CD8-positive, alpha-beta memory T cell (primary cell): Measurements from ENCODE around the gene PALMD. TPM values are rescaled to one million over a fixed set of nuclear protein-coding genes. Genes with fewer than 3 reads are reported as not detected.

Source experiments
- CTCF ChIA-PET: fragments of 350-600 bp; sonication (Branson Sonifier 250); formaldehyde crosslinking; loops from one replicate; lab custom pipeline; 2021; ENCODE audit warnings: antibody characterized with exemption; lab: Charles Lee
- POLR2A ChIA-PET: fragments of 350-600 bp; sonication (Branson Sonifier 250); formaldehyde crosslinking; loops from one replicate; lab custom pipeline; 2021; ENCODE audit warnings: antibody characterized with exemption; lab: Charles Lee
- DNase-seq, 5 donors: peaks; one replicate each; pipeline versions ENCODE4 v3.0.0 to v3.0.0-alpha.2; 2020 to 2022; ENCODE audit warnings: mixed read lengths in 1 of 5
- H3K27ac ChIP-seq: one replicate; pipeline ENCODE4 v1.7.0; 2013; ENCODE audit warnings: low read depth, mild to moderate bottlenecking, low read length, moderate library complexity
- H3K27me3 ChIP-seq: 2 replicates; pipeline ENCODE4 v1.7.0; 2013; ENCODE audit warnings: low read length, mild to moderate bottlenecking; ENCODE audit not compliant: insufficient read depth, poor library complexity, severe bottlenecking
- H3K36me3 ChIP-seq: 2 replicates; pipeline ENCODE4 v1.7.0; 2013; ENCODE audit warnings: mild to moderate bottlenecking, low read length, moderate library complexity; ENCODE audit not compliant: insufficient read depth
- H3K4me1 ChIP-seq: 2 replicates; pipeline ENCODE4 v1.7.0; 2013; ENCODE audit warnings: mild to moderate bottlenecking, low read length, moderate library complexity; ENCODE audit not compliant: insufficient read depth
- H3K4me3 ChIP-seq: 2 replicates; pipeline ENCODE4 v1.7.0; 2013; ENCODE audit warnings: mild to moderate bottlenecking, low read length
- H3K9me3 ChIP-seq: 2 replicates; pipeline ENCODE4 v1.7.0; 2013; ENCODE audit warnings: mild to moderate bottlenecking, low read length
- H3K27ac Mint-ChIP-seq, 8 donors: one replicate each; pipeline ENCODE4 v1.8.0; 2020 to 2021; ENCODE audit warnings: mixed read lengths in 8 of 8, mild to moderate bottlenecking in 6 of 8, inconsistent platforms in 3 of 8, moderate library complexity in 3 of 8
- H3K27me3 Mint-ChIP-seq, 2 donors: one replicate each; pipeline ENCODE4 v1.8.0; 2020 to 2021; ENCODE audit warnings: mixed read lengths in 2 of 2, mild to moderate bottlenecking in 1 of 2, moderate library complexity in 1 of 2
- H3K36me3 Mint-ChIP-seq, 3 donors: one replicate each; pipeline ENCODE4 v1.8.0; 2020 to 2021; ENCODE audit warnings: mixed read lengths in 3 of 3, inconsistent platforms in 1 of 3, mild to moderate bottlenecking in 1 of 3
- H3K4me1 Mint-ChIP-seq, 3 donors: one replicate each; pipeline ENCODE4 v1.8.0; 2020 to 2021; ENCODE audit warnings: mixed read lengths in 3 of 3, inconsistent platforms in 1 of 3, mild to moderate bottlenecking in 1 of 3
- H3K4me3 Mint-ChIP-seq, 7 donors: one replicate each; pipeline ENCODE4 v1.8.0; 2020 to 2021; ENCODE audit warnings: mixed read lengths in 7 of 7, mild to moderate bottlenecking in 6 of 7, moderate library complexity in 4 of 7, inconsistent platforms in 2 of 7
- H3K9me3 Mint-ChIP-seq, 5 donors: one replicate each; pipeline ENCODE4 v1.8.0; 2020 to 2022; ENCODE audit warnings: mixed read lengths in 5 of 5, mild to moderate bottlenecking in 3 of 5, moderate library complexity in 2 of 5, inconsistent platforms in 1 of 5
- polyA plus RNA-seq: library from polyadenylated mRNA; unstranded; fragments of 300-500 nt; fragmentation: Illumina TruSeq; gene quantifications from one replicate; pipeline ENCODE4 v1.2.3, GENCODE V29; 2021
- total RNA-seq, 2 experiments: library from RNA; stranded (reverse); gene quantifications; one replicate each; pipeline ENCODE4 v1.2.3, GENCODE V29; 2021

PALMD gene
- total and polyA plus RNA-seq, 3 experiments from 2014 or later: not detected

DNA sequence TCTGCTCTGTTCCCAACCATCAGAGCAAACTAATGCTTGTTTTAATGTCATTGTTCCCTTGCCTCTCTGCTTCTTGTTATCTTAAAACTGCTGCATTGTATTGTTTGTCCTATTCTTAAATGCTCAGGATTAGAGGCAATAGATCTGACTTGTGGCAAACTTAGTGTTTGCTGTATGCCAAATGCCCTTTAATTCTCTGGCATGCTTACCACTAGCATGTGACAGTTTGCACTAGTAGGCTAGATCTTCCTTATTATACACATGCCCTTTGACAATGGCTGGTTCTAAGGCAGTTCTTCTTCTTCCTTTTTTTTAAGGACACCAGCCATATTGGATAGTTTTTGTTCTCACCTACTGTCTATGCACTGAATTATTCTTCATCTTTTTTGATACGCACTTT lies 30.1 kb downstream of the PALMD start:
- H3K27ac Mint-ChIP-seq: no peak overlapping the region
- no peaks in the 10 kb centered on the region for H3K36me3 Mint-ChIP-seq
- peaks cover 6 to 39% of the 10 kb centered on the region in 2 donors for H3K27me3 Mint-ChIP-seq
- no peaks in the 10 kb centered on the region for H3K4me1 Mint-ChIP-seq
- no peak for DNase-seq
- H3K36me3 ChIP-seq: no peaks in the 10 kb centered on the region
- no peak overlapping the region for H3K27ac ChIP-seq
- CTCF ChIA-PET: no interaction called here
- H3K9me3 ChIP-seq: no peaks in the 10 kb centered on the region
- H3K4me1 ChIP-seq: no peaks in the 10 kb centered on the region
- H3K27me3 ChIP-seq: no peaks in the 10 kb centered on the region
- H3K4me3 ChIP-seq: no peak overlapping the region
- no peaks in the 10 kb centered on the region for H3K9me3 Mint-ChIP-seq
- POLR2A ChIA-PET: no interaction called here
- no peak overlapping the region for H3K4me3 Mint-ChIP-seq

DNA sequence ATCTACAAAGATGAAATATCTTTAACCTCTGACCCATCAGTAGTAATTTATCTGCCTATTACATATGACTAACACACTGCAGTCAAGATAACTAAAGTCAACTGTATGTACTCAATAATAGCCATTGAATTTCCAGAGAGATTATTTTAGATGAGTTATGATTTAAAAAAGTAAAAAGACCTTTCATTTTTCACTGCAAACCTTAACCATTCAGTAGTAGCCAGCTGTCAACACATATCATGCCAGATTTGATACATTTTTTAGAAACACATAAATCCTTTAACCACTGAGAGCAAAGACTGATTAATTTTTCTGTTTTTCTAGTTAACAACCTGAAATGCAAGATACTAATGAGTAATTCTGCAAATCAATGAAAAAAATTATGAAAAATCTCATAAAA lies 31.0 kb downstream of the PALMD start:
- Mint-ChIP-seq H3K4me1 (no peaks in the 10 kb centered on the region), H3K9me3 (no peaks in the 10 kb centered on the region), H3K36me3 (no peaks in the 10 kb centered on the region), H3K27ac (no peak overlapping the region), H3K4me3 (no peak overlapping the region), H3K27me3 (peaks cover 6 to 34% of the 10 kb centered on the region in 2 donors)
- H3K27ac ChIP-seq: no peak overlapping the region
- DNase-seq: no peak
- H3K27me3 ChIP-seq: no peaks in the 10 kb centered on the region
- CTCF ChIA-PET: no interaction called here
- H3K4me3 ChIP-seq: no peak overlapping the region
- no peaks in the 10 kb centered on the region for H3K9me3 ChIP-seq
- H3K4me1 ChIP-seq: no peaks in the 10 kb centered on the region
- POLR2A ChIA-PET: no interaction called here
- H3K36me3 ChIP-seq: no peaks in the 10 kb centered on the region

DNA sequence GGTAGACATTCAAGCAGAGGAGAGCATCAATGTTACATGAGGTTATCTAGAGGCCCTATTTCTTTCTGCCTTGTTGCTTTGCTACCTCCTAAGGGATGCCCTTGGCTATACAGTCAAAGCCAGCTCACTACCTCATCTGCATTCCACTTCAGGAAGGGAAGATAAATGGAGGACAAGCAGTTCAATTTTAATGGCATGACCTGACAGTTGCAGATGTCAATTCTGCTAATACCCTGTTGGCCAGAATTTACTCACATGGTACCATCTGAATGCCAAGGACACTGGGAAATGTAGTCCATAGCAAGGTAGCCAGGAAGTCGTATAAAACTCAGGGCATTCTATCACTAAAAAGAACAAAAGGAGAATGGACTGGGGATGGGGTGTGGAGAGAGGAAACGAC lies 31.5 kb downstream of the PALMD start:
- Histone ChIP-seq H3K4me3 (no peak overlapping the region), H3K4me1 (no peaks in the 10 kb centered on the region), H3K9me3 (no peaks in the 10 kb centered on the region), H3K36me3 (no peaks in the 10 kb centered on the region), H3K27me3 (no peaks in the 10 kb centered on the region), H3K27ac (no peak overlapping the region)
- Mint-ChIP-seq H3K36me3 (no peaks in the 10 kb centered on the region), H3K4me1 (no peaks in the 10 kb centered on the region), H3K27ac (no peak overlapping the region), H3K4me3 (no peak overlapping the region), H3K27me3 (peaks cover 6 to 32% of the 10 kb centered on the region in 2 donors), H3K9me3 (no peaks in the 10 kb centered on the region)
- DNase-seq: no peak
- ChIA-PET CTCF (no interaction called here), POLR2A (no interaction called here)

DNA sequence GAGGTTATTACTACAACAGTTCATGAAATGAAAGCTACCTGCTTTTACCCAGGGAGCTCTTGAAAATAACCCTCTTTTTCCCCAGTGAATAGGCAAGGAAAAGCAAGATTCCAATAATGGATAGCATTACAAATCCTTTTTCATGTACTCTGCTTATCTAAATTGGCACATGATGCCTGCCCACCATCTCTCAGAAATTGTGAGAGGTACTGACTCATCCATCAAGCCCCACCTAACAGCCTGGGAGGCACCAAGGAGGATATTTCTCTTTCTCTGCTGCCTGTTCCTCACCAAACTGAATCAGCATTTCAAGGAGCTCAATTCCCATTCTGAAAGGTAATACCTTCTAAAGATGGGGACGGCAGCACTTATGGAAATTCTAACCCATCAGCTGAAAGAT lies 34.4 kb downstream of the PALMD start:
- Histone ChIP-seq H3K4me3 (no peak overlapping the region), H3K9me3 (no peaks in the 10 kb centered on the region), H3K27ac (no peak overlapping the region), H3K36me3 (no peaks in the 10 kb centered on the region), H3K4me1 (no peaks in the 10 kb centered on the region), H3K27me3 (no peaks in the 10 kb centered on the region)
- no peaks in the 10 kb centered on the region for H3K9me3 Mint-ChIP-seq
- no peaks in the 10 kb centered on the region for H3K36me3 Mint-ChIP-seq
- H3K4me3 Mint-ChIP-seq: no peak overlapping the region
- POLR2A ChIA-PET: no interaction called here
- H3K27ac Mint-ChIP-seq: no peak overlapping the region
- no peaks in the 10 kb centered on the region for H3K4me1 Mint-ChIP-seq
- H3K27me3 Mint-ChIP-seq: peaks cover 3 to 19% of the 10 kb centered on the region in 2 donors
- no peak for DNase-seq
- CTCF ChIA-PET: interaction anchor here (1.0 to 1.5 kb wide), 3 partner anchors 10 to 13 kb away, joined by 3 to 4 read pairs (median 3); no protein-coding TSS in a partner anchor

DNA sequence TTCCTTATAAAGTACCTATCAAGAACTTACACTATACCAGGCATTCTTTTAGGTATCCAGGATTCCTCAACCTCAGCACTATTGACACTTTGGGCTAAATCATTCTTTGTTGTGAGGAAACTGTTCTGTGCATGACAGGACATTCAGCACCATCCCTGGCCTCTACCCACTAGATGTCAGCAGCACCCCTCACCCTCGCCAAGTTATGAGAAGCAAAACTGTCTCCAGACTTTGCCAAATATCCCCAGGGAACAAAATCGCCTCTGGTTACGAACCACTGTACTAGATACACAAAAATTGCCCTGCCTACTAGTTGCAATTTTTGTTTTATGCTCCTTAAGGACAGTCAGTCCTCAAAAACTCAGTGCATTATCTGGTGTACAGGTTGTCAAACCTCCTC lies 35.7 kb downstream of the PALMD start:
- ChIA-PET CTCF (no interaction called here), POLR2A (no interaction called here)
- H3K9me3 ChIP-seq: no peaks in the 10 kb centered on the region
- no peaks in the 10 kb centered on the region for H3K9me3 Mint-ChIP-seq
- no peak for DNase-seq
- no peak overlapping the region for H3K4me3 ChIP-seq
- H3K36me3 Mint-ChIP-seq: no peaks in the 10 kb centered on the region
- no peak overlapping the region for H3K27ac ChIP-seq
- H3K36me3 ChIP-seq: no peaks in the 10 kb centered on the region
- peaks cover 0 to 3% (median 0%) of the 10 kb centered on the region in 3 donors for H3K4me1 Mint-ChIP-seq
- no peak overlapping the region for H3K27ac Mint-ChIP-seq
- H3K4me3 Mint-ChIP-seq: no peak overlapping the region
- H3K27me3 Mint-ChIP-seq: peaks cover 3 to 19% of the 10 kb centered on the region in 2 donors
- H3K4me1 ChIP-seq: no peaks in the 10 kb centered on the region
- H3K27me3 ChIP-seq: no peaks in the 10 kb centered on the region

DNA sequence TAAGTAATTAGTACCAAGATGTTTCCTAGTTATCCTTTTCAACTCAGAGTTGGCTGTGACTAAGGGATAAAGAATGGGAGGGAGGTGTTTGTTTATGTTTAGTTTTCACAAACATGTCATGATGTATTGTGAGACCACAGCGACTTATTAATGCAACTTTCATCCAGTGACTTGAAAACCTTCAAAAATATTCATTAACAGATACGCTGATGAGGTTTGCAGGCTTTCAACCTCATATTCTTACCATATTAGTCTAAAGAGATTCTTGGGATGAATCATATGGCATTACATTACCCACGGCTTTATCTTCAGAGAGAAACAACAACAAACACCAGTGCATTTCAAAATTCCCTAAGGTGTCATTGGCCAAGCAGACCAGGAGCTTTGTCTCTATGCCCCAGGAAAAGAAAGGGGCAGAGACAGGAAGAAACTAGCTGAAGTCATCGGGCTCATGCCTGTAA lies 36.4 kb downstream of the PALMD start:
- no peak overlapping the region for H3K4me3 Mint-ChIP-seq
- peaks cover 3 to 17% of the 10 kb centered on the region in 2 donors for H3K27me3 Mint-ChIP-seq
- no peak overlapping the region for H3K27ac Mint-ChIP-seq
- ChIA-PET POLR2A (no interaction called here), CTCF (no interaction called here)
- peaks cover 0 to 3% (median 0%) of the 10 kb centered on the region in 3 donors for H3K4me1 Mint-ChIP-seq
- H3K27ac ChIP-seq: no peak overlapping the region
- H3K9me3 ChIP-seq: no peaks in the 10 kb centered on the region
- DNase-seq: no peak
- no peaks in the 10 kb centered on the region for H3K36me3 Mint-ChIP-seq
- no peaks in the 10 kb centered on the region for H3K4me1 ChIP-seq
- no peaks in the 10 kb centered on the region for H3K9me3 Mint-ChIP-seq
- no peak overlapping the region for H3K4me3 ChIP-seq
- H3K36me3 ChIP-seq: no peaks in the 10 kb centered on the region
- H3K27me3 ChIP-seq: no peaks in the 10 kb centered on the region

DNA sequence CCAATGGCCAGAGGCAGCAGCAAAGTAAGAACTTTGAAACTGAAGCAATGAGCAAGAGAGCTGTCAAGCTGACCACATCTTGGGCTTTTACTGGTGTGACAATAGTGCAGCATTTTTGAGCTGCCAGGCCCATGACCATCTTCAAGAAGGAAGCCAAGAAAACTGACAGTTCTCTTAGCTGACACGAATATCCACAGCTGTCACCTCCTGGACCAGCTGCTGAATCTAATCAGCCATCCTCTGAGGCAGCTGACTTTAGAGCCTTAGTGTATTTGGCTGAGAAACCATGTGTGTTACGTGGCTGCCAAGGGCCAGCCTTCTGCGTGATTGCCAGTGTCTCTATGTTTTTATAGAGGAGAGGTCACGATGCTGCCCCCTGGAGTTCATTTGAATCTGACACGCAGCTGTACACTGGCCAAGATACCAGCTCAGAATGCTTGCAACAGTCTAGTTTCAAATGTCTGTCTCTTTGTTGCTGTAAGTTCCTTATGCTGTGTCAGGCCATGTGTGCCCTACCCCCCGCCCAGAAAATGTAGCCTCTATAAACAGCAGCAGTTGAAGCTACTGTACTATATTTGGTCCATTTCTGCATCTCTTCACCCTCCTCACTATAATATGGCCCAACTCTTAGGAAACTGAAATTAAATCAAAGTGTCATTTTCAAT lies 39.7 kb downstream of the PALMD start:
- no peaks in the 10 kb centered on the region for H3K36me3 ChIP-seq
- H3K27ac ChIP-seq: no peak overlapping the region
- Mint-ChIP-seq H3K4me1 (peaks cover 0 to 3% (median 0%) of the 10 kb centered on the region in 3 donors), H3K27ac (peak overlapping the region in 1 of 8 donors; percentile 26), H3K4me3 (no peak overlapping the region), H3K27me3 (peaks cover 3 to 12% of the 10 kb centered on the region in 2 donors), H3K9me3 (no peaks in the 10 kb centered on the region), H3K36me3 (no peaks in the 10 kb centered on the region)
- H3K4me3 ChIP-seq: no peak overlapping the region
- ChIA-PET POLR2A (no interaction called here), CTCF (interaction anchor here (0.6 to 1.0 kb wide), 2 partner anchors 11 to 27 kb away, joined by 3 to 4 read pairs; no protein-coding TSS in a partner anchor)
- no peaks in the 10 kb centered on the region for H3K4me1 ChIP-seq
- H3K9me3 ChIP-seq: no peaks in the 10 kb centered on the region
- H3K27me3 ChIP-seq: no peaks in the 10 kb centered on the region
- DNase-seq: peak in 2 of 5 donors; percentile 3 to 10

DNA sequence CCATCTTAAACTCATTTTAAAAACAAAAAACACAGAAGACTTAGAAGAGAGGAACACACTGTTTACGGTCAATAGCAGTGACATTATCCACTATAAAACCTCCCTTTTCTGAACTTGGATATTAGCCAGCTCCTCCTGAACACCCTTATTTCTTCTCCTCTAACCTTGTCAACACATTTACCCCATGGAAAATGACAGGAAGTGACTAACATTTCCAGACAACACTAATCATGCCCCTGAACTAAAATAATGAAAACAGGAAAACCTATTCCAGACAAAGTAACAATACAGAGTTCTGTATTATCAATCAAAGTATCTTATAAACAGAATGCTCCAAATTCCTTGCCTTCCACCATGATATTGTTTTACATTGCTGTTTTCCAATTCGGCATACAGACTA lies 45.3 kb downstream of the PALMD start:
- no peak overlapping the region for H3K27ac ChIP-seq
- POLR2A ChIA-PET: no interaction called here
- no peaks in the 10 kb centered on the region for H3K4me1 ChIP-seq
- no peaks in the 10 kb centered on the region for H3K27me3 ChIP-seq
- no peak overlapping the region for H3K4me3 Mint-ChIP-seq
- no peak for DNase-seq
- no peaks in the 10 kb centered on the region for H3K9me3 Mint-ChIP-seq
- no peak overlapping the region for H3K27ac Mint-ChIP-seq
- H3K36me3 Mint-ChIP-seq: no peaks in the 10 kb centered on the region
- no peaks in the 10 kb centered on the region for H3K4me1 Mint-ChIP-seq
- H3K4me3 ChIP-seq: no peak overlapping the region
- CTCF ChIA-PET: interaction anchor here (1.2 kb wide), 1 partner anchor 11 kb away, joined by 4 read pairs; no protein-coding TSS in a partner anchor
- peaks cover 3 to 23% of the 10 kb centered on the region in 2 donors for H3K27me3 Mint-ChIP-seq
- no peaks in the 10 kb centered on the region for H3K36me3 ChIP-seq
- no peaks in the 10 kb centered on the region for H3K9me3 ChIP-seq
